ENCODE measurements around the gene PITPNM1. TPM values are rescaled to one million over a fixed set of nuclear protein-coding genes. Genes with fewer than 3 reads are reported as not detected.
A peak's percentile ranks its signal among the peaks of the same experiment; 100 is the strongest.

Gene PITPNM1
- total RNA-seq, 2 donors from 2014 or later, result 8.6 to 24.4 TPM

DNA sequence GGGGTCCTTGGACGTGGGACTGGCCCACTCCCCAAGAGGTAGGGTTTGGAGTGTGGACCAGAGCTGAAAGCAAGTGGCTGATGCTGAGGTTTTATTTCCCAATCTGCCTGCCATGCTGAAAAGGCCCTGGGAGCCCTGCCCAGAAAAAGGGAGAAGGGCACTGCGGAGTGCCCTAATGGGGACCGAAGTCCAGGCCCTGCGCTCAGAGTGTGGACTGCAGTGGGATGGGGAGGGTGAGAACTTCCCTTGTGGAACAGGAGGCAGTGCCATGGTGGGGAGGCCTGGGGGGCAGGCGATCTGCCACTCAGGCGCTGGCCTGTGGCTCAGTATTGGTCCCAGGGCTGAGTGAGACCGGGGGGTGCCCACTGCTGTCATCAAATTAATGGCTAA, 56.9 kb downstream of the PITPNM1 start:
- peaks cover 18% of the 10 kb centered on the region for H3K4me1 ChIP-seq
- intact Hi-C loops (cut with DNase I), result no loop called here

DNA sequence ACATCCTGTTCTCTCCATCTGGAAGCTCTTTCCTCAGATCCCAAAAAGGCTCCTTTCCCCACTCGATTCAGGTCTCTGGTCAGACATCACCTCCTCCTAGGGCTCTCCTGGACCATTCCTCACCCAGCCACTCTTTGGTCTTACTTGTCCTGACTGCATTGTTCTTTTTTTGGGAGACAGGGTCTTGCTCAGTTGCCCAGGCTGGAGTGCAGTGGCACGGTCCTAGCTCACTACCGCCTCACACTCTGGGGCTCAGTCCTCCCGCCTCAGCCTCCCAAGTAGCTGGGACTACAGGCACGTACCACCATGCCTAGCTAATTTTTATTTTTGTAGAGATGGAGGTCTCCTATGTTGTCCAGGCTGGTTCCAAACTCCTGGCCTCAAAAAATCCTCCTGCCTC, 59.6 kb downstream of the PITPNM1 start:
- no peaks in the 10 kb centered on the region for H3K27me3 ChIP-seq
- H3K4me1 ChIP-seq, result peaks cover 21% of the 10 kb centered on the region
- TF ChIP-seq, protein P1, sequence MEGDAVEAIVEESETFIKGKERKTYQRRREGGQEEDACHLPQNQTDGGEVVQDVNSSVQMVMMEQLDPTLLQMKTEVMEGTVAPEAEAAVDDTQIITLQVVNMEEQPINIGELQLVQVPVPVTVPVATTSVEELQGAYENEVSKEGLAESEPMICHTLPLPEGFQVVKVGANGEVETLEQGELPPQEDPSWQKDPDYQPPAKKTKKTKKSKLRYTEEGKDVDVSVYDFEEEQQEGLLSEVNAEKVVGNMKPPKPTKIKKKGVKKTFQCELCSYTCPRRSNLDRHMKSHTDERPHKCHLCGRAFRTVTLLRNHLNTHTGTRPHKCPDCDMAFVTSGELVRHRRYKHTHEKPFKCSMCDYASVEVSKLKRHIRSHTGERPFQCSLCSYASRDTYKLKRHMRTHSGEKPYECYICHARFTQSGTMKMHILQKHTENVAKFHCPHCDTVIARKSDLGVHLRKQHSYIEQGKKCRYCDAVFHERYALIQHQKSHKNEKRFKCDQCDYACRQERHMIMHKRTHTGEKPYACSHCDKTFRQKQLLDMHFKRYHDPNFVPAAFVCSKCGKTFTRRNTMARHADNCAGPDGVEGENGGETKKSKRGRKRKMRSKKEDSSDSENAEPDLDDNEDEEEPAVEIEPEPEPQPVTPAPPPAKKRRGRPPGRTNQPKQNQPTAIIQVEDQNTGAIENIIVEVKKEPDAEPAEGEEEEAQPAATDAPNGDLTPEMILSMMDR (IDR thresholded peaks at IDR 0.05), result no peak
- no peak for TF ChIP-seq POLR2A (IDR thresholded peaks at IDR 0.05)
- ATAC-seq (no peak), DNase-seq (no peak)
- 77% methylated on average over 5 of the region's 5 CpGs for WGBS, 2 donors
- no peaks in the 10 kb centered on the region for H3K36me3 ChIP-seq (replicated peaks in 1 of 2; ENCODE audit: insufficient read depth in 1 of 2, low read depth in 2 of 2)
- no peaks in the 10 kb centered on the region for H3K9me3 ChIP-seq
- intact Hi-C loops (cut with DNase I), result no loop called here
- no peak overlapping the region for H3K27ac ChIP-seq
- H3K4me3 ChIP-seq, result no peak overlapping the region

More for the DNA sequence above, 56.9 kb downstream of the PITPNM1 start:
- H3K27me3 ChIP-seq, result no peaks in the 10 kb centered on the region
- TF ChIP-seq, protein P1 (IDR thresholded peaks at IDR 0.05), result no peak
- no peak for TF ChIP-seq POLR2A (IDR thresholded peaks at IDR 0.05)
- whole genome bisulfite sequencing, 2 donors, result 87 to 91% methylated on average over 7 of the region's 7 CpGs
- ATAC-seq (no peak), DNase-seq (no peak)
- no peaks in the 10 kb centered on the region for H3K36me3 ChIP-seq (replicated peaks in 1 of 2; ENCODE audit: insufficient read depth in 1 of 2, low read depth in 2 of 2)
- H3K4me3 ChIP-seq, result no peak overlapping the region
- H3K27ac ChIP-seq, result no peak overlapping the region
- H3K9me3 ChIP-seq, result no peaks in the 10 kb centered on the region

DNA sequence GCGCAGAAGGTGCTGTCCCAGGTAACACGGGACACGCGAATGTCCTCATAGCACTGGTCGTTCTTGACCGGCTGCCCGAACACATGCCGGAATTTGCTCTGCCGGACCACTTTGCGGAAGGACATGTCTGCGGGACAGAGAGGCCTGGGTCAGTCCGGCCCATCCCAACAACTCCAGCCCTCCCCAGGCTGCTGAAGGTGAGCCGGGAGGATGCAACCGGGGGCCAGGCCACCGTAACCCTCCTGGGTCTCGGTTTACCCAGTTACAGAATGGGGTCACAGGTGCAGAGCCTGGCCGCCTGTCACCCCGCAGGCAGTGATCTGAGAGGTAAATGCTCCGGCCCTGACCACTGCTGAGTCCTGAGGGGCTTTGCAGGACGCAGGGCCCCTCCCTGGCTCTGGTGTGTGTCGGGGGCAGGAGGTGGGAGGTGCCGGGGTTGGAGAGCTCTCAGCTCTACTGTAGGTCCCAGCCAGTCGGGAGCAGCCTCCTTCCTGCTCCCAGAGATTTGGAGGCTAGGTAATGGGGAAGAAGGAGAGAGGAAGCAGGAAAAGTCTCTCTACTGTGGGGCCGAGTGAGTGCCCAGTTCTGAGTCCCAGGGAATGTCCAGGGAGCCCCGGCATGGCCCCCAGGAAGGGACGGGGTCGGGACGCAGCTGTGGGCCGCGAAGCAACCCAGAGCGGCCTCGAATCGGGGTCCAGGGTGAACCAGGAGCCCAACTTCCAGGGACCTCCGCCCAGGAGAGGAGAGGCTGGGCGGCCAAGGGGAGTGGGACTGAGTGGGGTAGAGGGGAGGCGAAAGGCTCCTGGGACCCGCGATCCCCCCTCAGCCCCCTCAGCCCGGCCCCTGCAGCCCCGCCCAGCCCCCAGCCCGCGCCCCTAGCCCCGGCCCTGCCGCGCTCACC, 62.4 kb downstream of the PITPNM1 start:
- peak overlapping the region; percentile 82 to 93 (median 90) for H3K27ac ChIP-seq
- intact Hi-C loops (cut with DNase I), result no loop called here
- WGBS, 2 donors, result 31 to 52% methylated on average over 14 to 45 of the region's 45 CpGs
- TF ChIP-seq, protein P1 (IDR thresholded peaks at IDR 0.05), result no peak
- TF ChIP-seq POLR2A (IDR thresholded peaks at IDR 0.05), result no peak
- H3K27me3 ChIP-seq, result no peaks in the 10 kb centered on the region
- peak; percentile 8 for ATAC-seq
- no peak for DNase-seq
- H3K4me3 ChIP-seq, result peak overlapping the region; percentile 52 to 84
- H3K9me3 ChIP-seq, result no peaks in the 10 kb centered on the region
- H3K4me1 ChIP-seq, result peaks cover 21% of the 10 kb centered on the region
- H3K36me3 ChIP-seq (replicated peaks in 1 of 2; ENCODE audit: insufficient read depth in 1 of 2, low read depth in 2 of 2), result no peaks in the 10 kb centered on the region

Small RNAs within 50 kb of the gene (microRNA-seq; reads per million reads assigned to microRNA genes)
- 0.45 to 1.4 reads per million in 2 donors for gene MIR6752 (ENCODE audit: borderline number of aligned reads in 2 of 2, borderline replicate concordance in 2 of 2)

Small RNAs within 50 kb of the gene (small RNA-seq; reads per million reads assigned to genes)
- gene MIR6752, result not detected

Other genes starting within 250 kb of the PITPNM1 start
- gene GRK2, start 238.9 kb downstream of the PITPNM1 start, total RNA-seq, result 10 to 100 TPM; 27.4 to 36.3 TPM
- 10 to 100 TPM; 18.2 to 39.6 TPM for gene ANKRD13D, start 216.1 kb downstream of the PITPNM1 start, total RNA-seq
- 10 to 100 TPM; 16.2 to 30.6 TPM for gene SSH3, start 201.8 kb downstream of the PITPNM1 start, total RNA-seq
- 100 to 1,000 TPM in 1 of 2 donors, 10 to 100 TPM in 1; 82.1 to 103 TPM for gene POLD4, start 151.8 kb downstream of the PITPNM1 start, total RNA-seq
- gene CLCF1, start 131.8 kb downstream of the PITPNM1 start, total RNA-seq, result 10 to 100 TPM in 1 of 2 donors, 1 to 10 TPM in 1; 2.3 to 14.5 TPM
- gene RAD9A, start 113.4 kb downstream of the PITPNM1 start, total RNA-seq, result 10 to 100 TPM; 22.6 to 49.4 TPM
- 100 to 1,000 TPM in 1 of 2 donors, 10 to 100 TPM in 1; 81.1 to 104 TPM for gene PPP1CA, start 103.5 kb downstream of the PITPNM1 start, total RNA-seq
- gene TBC1D10C, start 101.3 kb downstream of the PITPNM1 start, total RNA-seq, result 1 to 10 TPM; 1.6 to 4.3 TPM
- 1 to 10 TPM; 2.1 to 2.6 TPM for gene CARNS1, start 89.7 kb downstream of the PITPNM1 start, total RNA-seq
- gene RPS6KB2, start 76.9 kb downstream of the PITPNM1 start, total RNA-seq, result 10 to 100 TPM; 34.9 to 36.1 TPM
- gene PTPRCAP, start 67.7 kb downstream of the PITPNM1 start, total RNA-seq, result 1 to 10 TPM; 6.0 to 6.9 TPM
- 10 to 100 TPM; 53.1 to 55.3 TPM for gene CORO1B, start 61.9 kb downstream of the PITPNM1 start, total RNA-seq
- not detected for gene GPR152, start 52.6 kb downstream of the PITPNM1 start, total RNA-seq
- gene CABP4, start 50.0 kb downstream of the PITPNM1 start, total RNA-seq, result 1 to 10 TPM in 1 of 2 donors, not detected in 1; 3.1 TPM
- 100 to 1,000 TPM in 1 of 2 donors, 10 to 100 TPM in 1; 69.5 to 118 TPM for gene TMEM134, start 36.1 kb downstream of the PITPNM1 start, total RNA-seq
- gene AIP, start 22.3 kb downstream of the PITPNM1 start, total RNA-seq, result 10 to 100 TPM; 21.4 to 39.7 TPM
- 10 to 100 TPM; 56.7 to 59.4 TPM for gene CDK2AP2, start 2.8 kb upstream of the PITPNM1 start, total RNA-seq
- not detected for gene CABP2, start 18.1 kb upstream of the PITPNM1 start, total RNA-seq
- gene GSTP1, start 78.4 kb upstream of the PITPNM1 start, total RNA-seq, result 100 to 1,000 TPM; 359 to 454 TPM
- 100 to 1,000 TPM; 209 to 264 TPM for gene NDUFV1, start 101.6 kb upstream of the PITPNM1 start, total RNA-seq
- 10 to 100 TPM; 11.5 to 21.8 TPM for gene NUDT8, start 124.6 kb upstream of the PITPNM1 start, total RNA-seq
- not detected for gene TBX10, start 134.4 kb upstream of the PITPNM1 start, total RNA-seq
- 10 to 100 TPM in 1 of 2 donors, 1 to 10 TPM in 1; 7.0 to 16.2 TPM for gene ACY3, start 145.4 kb upstream of the PITPNM1 start, total RNA-seq
- not detected for gene ALDH3B2, start 169.3 kb upstream of the PITPNM1 start, total RNA-seq

Measured in body of pancreas (tissue), 4 donors.